Lower leg skin (tissue), 3 donors: ENCODE measurements around the gene AFF2.

Experiments used
- POLR2A ChIP-seq, 2 donors: fragments of 450-650 bp; IDR thresholded peaks; one replicate each; pipeline ENCODE4 v1.6.1; 2016 to 2017; ENCODE audit warnings: antibody characterized with exemption in 2 of 2, mild to moderate bottlenecking in 1 of 2, moderate library complexity in 1 of 2
- TF ChIP-seq, protein P1 (sequence below), 3 donors: fragments of 450-650 bp; IDR thresholded peaks; one replicate each; pipeline ENCODE4 v1.5.1; 2016; ENCODE audit warnings: antibody characterized with exemption in 3 of 3, mild to moderate bottlenecking in 3 of 3, moderate library complexity in 2 of 3

DNA sequence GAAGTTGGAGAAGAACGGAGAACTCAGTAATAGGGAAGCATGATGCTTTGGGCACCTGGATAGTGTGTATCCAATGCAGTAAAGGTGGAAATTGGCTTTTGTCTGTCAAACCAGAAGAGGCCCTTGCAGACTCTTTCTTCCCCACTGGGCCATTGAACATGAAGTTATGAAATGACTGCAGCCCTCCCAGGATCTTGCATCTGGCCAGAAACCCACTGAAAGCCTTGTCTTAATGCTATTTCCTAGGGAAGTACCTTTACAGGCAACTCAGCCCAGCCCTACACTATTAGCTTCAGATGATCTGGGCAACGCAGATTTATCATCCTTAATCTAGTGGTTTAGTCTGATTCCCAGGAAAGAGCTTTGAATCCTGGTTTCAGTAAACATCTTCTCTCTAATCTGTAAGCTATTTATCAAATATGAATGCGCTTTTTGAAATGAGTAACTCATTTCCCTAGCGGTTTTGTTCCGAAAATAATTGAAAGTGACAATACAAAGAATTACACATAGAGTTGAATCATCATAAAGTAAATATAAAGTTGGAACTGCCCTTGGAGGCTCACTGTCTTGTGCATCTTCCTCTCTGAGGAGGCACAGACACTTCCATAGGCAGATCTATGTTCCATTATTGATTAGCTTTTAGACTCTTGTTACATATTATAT lies 540.6 kb downstream of the AFF2 start:
- TF ChIP-seq, protein P1, sequence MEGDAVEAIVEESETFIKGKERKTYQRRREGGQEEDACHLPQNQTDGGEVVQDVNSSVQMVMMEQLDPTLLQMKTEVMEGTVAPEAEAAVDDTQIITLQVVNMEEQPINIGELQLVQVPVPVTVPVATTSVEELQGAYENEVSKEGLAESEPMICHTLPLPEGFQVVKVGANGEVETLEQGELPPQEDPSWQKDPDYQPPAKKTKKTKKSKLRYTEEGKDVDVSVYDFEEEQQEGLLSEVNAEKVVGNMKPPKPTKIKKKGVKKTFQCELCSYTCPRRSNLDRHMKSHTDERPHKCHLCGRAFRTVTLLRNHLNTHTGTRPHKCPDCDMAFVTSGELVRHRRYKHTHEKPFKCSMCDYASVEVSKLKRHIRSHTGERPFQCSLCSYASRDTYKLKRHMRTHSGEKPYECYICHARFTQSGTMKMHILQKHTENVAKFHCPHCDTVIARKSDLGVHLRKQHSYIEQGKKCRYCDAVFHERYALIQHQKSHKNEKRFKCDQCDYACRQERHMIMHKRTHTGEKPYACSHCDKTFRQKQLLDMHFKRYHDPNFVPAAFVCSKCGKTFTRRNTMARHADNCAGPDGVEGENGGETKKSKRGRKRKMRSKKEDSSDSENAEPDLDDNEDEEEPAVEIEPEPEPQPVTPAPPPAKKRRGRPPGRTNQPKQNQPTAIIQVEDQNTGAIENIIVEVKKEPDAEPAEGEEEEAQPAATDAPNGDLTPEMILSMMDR (IDR thresholded peaks at IDR 0.05) = no peak
- TF ChIP-seq POLR2A (IDR thresholded peaks at IDR 0.05) = no peak
